ENCODE data around the gene CNIH4.

CNIH4 gene

GRCh38 chr1:224373008-224373590 lies 16.4 kb downstream of the CNIH4 start:
- POLR2A ChIA-PET = no interaction called here
- Histone ChIP-seq H3K9me3 (ENCODE audit: control insufficient read depth, insufficient read depth, low read depth, low read length) (no peaks in the 10 kb centered on the region), H3K4me1 (ENCODE audit: control insufficient read depth, insufficient read depth, low read length) (peaks cover 3% of the 10 kb centered on the region; the same call in 1 of the 2 replicates), H3K36me3 (ENCODE audit: control insufficient read depth in 2 of 2, insufficient read depth in 1 of 2, low read length in 2 of 2) (peaks cover 90 to 94% of the 10 kb centered on the region in 2 experiments), H3K4me3 (ENCODE audit: low read depth, low read length) (no peak overlapping the region), H3K27ac (ENCODE audit: extremely low read depth, low read depth, low read length) (no peak overlapping the region)
- CTCF ChIA-PET = interaction anchor here (0.6 to 1.0 kb wide), 3 partner anchors 7 to 18 kb away, joined by 3 read pairs; no protein-coding TSS in a partner anchor
- no peak for TF ChIP-seq KLF7 (tag by site-specific recombination; IDR thresholded peaks at IDR 0.05; ENCODE audit: borderline replicate concordance)
- no peak for TF ChIP-seq OSR2 (tag by site-specific recombination; IDR thresholded peaks at IDR 0.05)
- TF ChIP-seq EGR2 (tag by site-specific recombination; IDR thresholded peaks at IDR 0.05; ENCODE audit: low read depth) = 0 out of 2 replicates have a peak, but pooled peaks have one; percentile 30
- no peak for TF ChIP-seq ZNF324 (tag by site-specific recombination; IDR thresholded peaks at IDR 0.05)
- no peak for TF ChIP-seq SP2 (tag by site-specific recombination; IDR thresholded peaks at IDR 0.05)
- no peak for TF ChIP-seq ZNF398 (tag by site-specific recombination; IDR thresholded peaks at IDR 0.05)

GRCh38 chr1:224375059-224375458 lies 18.4 kb downstream of the CNIH4 start:
- peaks cover 3% of the 10 kb centered on the region; the same call in 1 of the 2 replicates for H3K4me1 ChIP-seq (ENCODE audit: control insufficient read depth, insufficient read depth, low read length)
- POLR2A ChIA-PET = no interaction called here
- no peaks in the 10 kb centered on the region for H3K9me3 ChIP-seq (ENCODE audit: control insufficient read depth, insufficient read depth, low read depth, low read length)
- CTCF ChIA-PET = interaction anchor here (0.5 to 1.6 kb wide), 3 partner anchors 13 to 966 kb away, joined by 3 to 4 read pairs (median 3); no protein-coding TSS in a partner anchor
- H3K4me3 ChIP-seq (ENCODE audit: low read depth, low read length) = no peak overlapping the region
- H3K36me3 ChIP-seq (ENCODE audit: control insufficient read depth in 2 of 2, insufficient read depth in 1 of 2, low read length in 2 of 2) = peaks cover 80 to 91% of the 10 kb centered on the region in 2 experiments
- TF ChIP-seq ZNF37A (tag by site-specific recombination; IDR thresholded peaks at IDR 0.05) = no peak
- TF ChIP-seq ZNF600 (tag by site-specific recombination; IDR thresholded peaks at IDR 0.05) = peak; percentile 46
- TF ChIP-seq ZNF623 (tag by site-specific recombination; IDR thresholded peaks at IDR 0.05) = peak; percentile 38; the same call in 1 of the 2 replicates
- H3K27ac ChIP-seq (ENCODE audit: extremely low read depth, low read depth, low read length) = no peak overlapping the region

- H3K9me3 ChIP-seq (ENCODE audit: control insufficient read depth, insufficient read depth, low read depth, low read length) = no peaks in the 10 kb centered on the region
- peaks cover 67 to 76% of the 10 kb centered on the region in 2 experiments for H3K36me3 ChIP-seq (ENCODE audit: control insufficient read depth in 2 of 2, insufficient read depth in 1 of 2, low read length in 2 of 2)
- no peak overlapping the region for H3K27ac ChIP-seq (ENCODE audit: extremely low read depth, low read depth, low read length)
- no peak overlapping the region for H3K4me3 ChIP-seq (ENCODE audit: low read depth, low read length)
- ChIA-PET POLR2A (interaction anchor here (0.7 kb wide), 3 partner anchors 9 to 1175 kb away, joined by 3 to 6 read pairs (median 5); no protein-coding TSS in a partner anchor), CTCF (interaction anchor here (0.6 to 1.1 kb wide), 3 partner anchors 65 to 141 kb away, joined by 3 to 8 read pairs (median 3); no protein-coding TSS in a partner anchor)
- peaks cover 3% of the 10 kb centered on the region; the same call in 1 of the 2 replicates for H3K4me1 ChIP-seq (ENCODE audit: control insufficient read depth, insufficient read depth, low read length)
- TF ChIP-seq GLIS2 (tag by site-specific recombination; IDR thresholded peaks at IDR 0.05) (no peak), ZNF362 (tag by site-specific recombination; IDR thresholded peaks at IDR 0.05) (0 out of 2 replicates have a peak, but pooled peaks have one; percentile 2), ZSCAN16 (tag by site-specific recombination; IDR thresholded peaks at IDR 0.05) (peak; percentile 81), ZEB2 (tag by site-specific recombination; IDR thresholded peaks at IDR 0.05) (no peak), ZNF692 (tag by site-specific recombination; IDR thresholded peaks at IDR 0.05) (no peak), ZNF10 (tag by site-specific recombination; IDR thresholded peaks at IDR 0.05) (no peak), ZNF350 (tag by site-specific recombination; IDR thresholded peaks at IDR 0.05) (no peak), SP7 (tag by site-specific recombination; IDR thresholded peaks at IDR 0.05) (peak; percentile 35; the same call in 1 of the 2 replicates), ZNF596 (tag by site-specific recombination; IDR thresholded peaks at IDR 0.05) (no peak), ZNF169 (tag by site-specific recombination; IDR thresholded peaks at IDR 0.05) (no peak), ZNF560 (tag by site-specific recombination; IDR thresholded peaks at IDR 0.05; ENCODE audit: borderline replicate concordance) (no peak), MYNN (tag by site-specific recombination; IDR thresholded peaks at IDR 0.05; ENCODE audit: borderline replicate concordance) (no peak), HOXC10 (CRISPR knock-in tag; IDR thresholded peaks at IDR 0.05) (no peak), BCL11B (tag by site-specific recombination; IDR thresholded peaks at IDR 0.05; ENCODE audit: low read depth) (no peak), ZXDB (tag by site-specific recombination; IDR thresholded peaks at IDR 0.05) (no peak), ZFP37 (tag by site-specific recombination; IDR thresholded peaks at IDR 0.05) (no peak), ZBTB20 (tag by site-specific recombination; IDR thresholded peaks at IDR 0.05) (no peak), ZNF184 (tag by site-specific recombination; IDR thresholded peaks at IDR 0.05) (peak; percentile 55; the same call in 1 of the 2 replicates), ZNF19 (tag by site-specific recombination; IDR thresholded peaks at IDR 0.05; ENCODE audit: low read depth) (no peak), WT1 (tag by site-specific recombination; IDR thresholded peaks at IDR 0.05) (no peak), KLF8 (tag by site-specific recombination; IDR thresholded peaks at IDR 0.05) (no peak)
Observed at GRCh38 chr1:224377676-224378006, 21.0 kb downstream of the CNIH4 start.

Data from HEK293 (cell line).